Adrenal gland (tissue), 5 donors: ENCODE measurements around the gene TSPAN18.

ENCODE experiments used
- POLR2A ChIP-seq, 2 donors: fragments of 450-650 bp; IDR thresholded peaks; one replicate each; pipeline ENCODE4 v1.6.1; 2017; ENCODE audit warnings: antibody characterized with exemption in 2 of 2, mild to moderate bottlenecking in 2 of 2, moderate library complexity in 1 of 2
- TF ChIP-seq, protein P1 (sequence below), 6 experiments: fragments of 450-650 bp in 4 of 6; fragments of 200-600 bp in 2 of 6; sonication (generic) in 1 of 6; IDR thresholded peaks; 1 replicate in 5 of 6; 2 replicates in 1 of 6; pipeline versions ENCODE4 v1.5.1 to v1.8.0; 2016 to 2021; ENCODE audit warnings: antibody characterized with exemption in 6 of 6, mild to moderate bottlenecking in 2 of 6, moderate library complexity in 1 of 6
- donor health status: DM: no; HTN: no; CAD: no.

DNA sequence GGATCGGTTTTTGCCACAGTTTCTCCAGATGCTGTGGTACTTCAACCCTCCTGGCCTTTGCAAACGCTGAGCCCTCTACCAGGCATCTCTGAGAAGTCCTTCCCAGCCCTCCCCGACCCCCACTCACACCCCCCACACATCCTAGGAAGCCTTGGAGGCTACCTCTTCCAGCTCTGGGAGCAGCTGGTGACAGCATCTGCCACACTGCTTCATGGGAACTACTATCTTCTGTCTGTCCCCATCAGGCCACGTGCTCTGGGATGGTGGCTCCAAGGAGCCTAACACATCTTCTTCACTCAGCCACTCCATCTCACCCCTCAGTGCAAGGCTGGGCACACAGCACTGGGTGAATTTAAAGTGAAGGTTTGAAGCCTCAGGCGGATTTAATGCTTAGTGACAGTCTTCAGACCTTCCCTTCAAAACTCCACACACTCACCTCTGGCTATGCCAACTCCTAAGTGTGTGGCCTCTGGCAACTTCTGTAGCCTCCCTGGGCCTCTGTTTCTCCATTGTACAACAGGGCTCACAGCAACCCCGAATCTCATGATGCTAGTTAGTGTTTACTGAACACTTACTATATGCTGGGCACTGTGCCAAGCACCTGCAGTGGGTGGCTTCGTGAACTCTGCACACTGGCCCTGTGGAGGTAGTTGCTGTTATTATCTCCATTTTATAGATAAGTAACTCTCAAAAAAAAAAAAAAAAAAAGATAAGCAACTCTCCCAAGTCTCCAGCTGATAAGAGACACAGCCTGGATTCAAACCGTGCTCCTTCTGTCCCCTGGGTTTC lies 231.2 kb downstream of the TSPAN18 start:
- TF ChIP-seq, protein P1, sequence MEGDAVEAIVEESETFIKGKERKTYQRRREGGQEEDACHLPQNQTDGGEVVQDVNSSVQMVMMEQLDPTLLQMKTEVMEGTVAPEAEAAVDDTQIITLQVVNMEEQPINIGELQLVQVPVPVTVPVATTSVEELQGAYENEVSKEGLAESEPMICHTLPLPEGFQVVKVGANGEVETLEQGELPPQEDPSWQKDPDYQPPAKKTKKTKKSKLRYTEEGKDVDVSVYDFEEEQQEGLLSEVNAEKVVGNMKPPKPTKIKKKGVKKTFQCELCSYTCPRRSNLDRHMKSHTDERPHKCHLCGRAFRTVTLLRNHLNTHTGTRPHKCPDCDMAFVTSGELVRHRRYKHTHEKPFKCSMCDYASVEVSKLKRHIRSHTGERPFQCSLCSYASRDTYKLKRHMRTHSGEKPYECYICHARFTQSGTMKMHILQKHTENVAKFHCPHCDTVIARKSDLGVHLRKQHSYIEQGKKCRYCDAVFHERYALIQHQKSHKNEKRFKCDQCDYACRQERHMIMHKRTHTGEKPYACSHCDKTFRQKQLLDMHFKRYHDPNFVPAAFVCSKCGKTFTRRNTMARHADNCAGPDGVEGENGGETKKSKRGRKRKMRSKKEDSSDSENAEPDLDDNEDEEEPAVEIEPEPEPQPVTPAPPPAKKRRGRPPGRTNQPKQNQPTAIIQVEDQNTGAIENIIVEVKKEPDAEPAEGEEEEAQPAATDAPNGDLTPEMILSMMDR (IDR thresholded peaks at IDR 0.05): no peak
- no peak for TF ChIP-seq POLR2A (IDR thresholded peaks at IDR 0.05)
